Cortex of kidney (tissue), 1 donor: ENCODE data around the gene DISP1.
"Not testable (repeated sequence)": the region's sequence is repeated elsewhere in the genome, so short reads cannot be mapped to it uniquely, and the experiment has no call there.

ENCODE experiments used
- DNase-seq: peaks from one replicate; lab custom pipeline; 2025; lab: John Stamatoyannopoulos, UW

DISP1 gene

DNA sequence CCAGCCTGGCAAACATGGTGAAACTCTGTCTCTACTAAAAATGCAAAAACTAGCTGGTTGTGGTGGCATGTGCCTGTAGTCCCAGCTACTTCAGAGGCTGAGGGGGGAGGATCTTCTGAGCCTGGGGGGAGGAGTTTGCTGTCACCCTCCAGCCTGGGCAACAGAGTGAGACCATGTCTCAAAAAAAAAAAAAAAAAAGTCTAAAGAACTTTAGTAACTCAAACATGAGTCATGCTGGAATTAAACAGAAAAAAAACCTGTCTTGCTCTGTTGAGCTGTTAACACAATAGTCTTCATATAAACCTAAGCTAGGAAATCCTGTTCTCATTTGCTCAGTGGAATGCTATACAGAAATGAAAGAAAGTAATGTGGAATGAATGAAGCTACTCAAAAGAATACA is 16.7 kb upstream of the DISP1 start:
- DNase-seq = no peak

DNA sequence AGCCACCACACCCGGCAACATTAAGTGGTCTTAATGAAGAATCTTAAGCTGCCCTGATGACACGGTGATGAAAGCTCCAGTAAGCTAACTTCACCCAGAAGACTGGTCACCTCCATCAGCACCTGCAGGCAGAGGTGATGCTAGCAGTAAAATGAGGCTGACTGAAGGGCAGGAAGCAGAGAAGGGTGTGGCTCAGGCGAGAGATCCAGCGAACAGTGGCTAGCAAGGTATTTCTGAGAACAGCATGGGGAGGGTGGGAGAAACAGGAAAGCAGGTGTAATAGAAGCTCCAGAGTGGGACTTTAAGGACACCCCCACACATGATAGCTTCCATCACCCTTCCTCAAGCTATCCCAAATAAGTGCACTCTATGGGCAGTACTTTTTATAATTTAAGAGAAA is 15.9 kb upstream of the DISP1 start:
- no peak for DNase-seq

DNA sequence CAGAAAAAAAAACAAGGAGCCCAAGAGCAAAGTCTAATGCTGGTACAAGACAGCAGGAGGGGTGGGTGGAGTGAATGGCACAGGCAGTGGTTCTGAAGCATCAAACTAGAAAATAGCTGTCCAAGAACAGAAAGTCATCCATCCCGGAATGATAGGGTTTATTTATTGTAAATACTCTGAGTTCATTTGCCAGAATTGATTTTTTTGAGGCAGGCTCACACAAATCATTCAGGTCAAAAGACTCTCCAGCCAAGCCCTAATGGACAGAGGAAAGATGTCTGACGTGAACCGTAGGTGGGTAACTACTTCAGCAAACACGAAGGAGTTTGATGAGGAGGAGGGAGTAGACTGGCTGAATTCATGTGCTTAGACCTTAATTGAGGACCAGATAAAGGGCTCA is 13.8 kb upstream of the DISP1 start:
- no peak for DNase-seq

DNA sequence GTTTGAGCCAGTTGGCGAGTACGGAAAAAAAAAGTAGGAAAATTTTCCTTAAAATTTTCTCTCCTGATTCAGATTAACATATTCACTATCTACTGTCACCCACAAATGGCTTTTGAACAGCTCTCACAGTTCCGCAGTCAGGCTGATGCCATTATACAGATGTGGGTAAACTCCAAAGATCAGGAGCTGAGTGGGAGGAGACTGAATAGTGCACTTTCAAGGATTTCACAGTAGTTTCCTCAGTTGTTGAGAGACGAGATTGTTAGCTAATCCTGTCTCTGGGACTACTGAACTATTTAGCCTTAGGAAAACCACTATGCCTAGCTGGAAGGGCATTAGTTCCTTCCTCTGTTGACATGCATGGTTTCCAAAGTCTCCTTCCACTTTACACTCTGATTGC is 3.2 kb upstream of the DISP1 start:
- DNase-seq = no peak

DNA sequence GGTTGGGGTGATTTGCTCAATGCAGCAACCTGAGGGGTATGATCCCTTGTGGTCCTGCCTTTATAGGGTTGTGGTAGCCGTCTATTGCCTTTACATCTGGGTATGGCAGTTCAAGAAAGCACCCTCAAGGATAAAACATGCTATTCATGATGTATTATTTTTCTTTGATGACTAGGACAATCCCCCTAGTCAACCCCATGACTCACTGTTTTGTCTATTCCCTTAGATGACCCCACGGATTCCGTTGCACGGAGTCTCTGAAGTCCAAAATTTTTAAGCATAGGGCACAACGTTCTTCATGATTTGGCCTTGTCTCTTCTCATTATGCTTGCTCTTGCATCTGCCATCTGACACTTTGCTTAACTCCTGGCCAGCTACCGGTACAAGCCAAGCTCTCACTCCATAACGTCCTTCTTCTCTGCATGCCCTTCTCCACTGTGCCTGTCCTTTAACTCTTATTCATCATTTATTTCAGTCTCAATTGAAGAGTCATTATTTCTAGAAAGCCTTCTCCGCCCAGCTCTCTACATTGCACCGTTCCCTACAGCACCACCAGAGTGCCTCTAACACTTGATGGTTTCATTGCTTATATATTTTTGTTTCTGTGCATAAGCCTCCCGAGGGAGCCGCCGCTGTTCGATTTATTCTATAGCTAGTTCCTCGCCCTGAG is 838 bp upstream of the DISP1 start:
- no peak for DNase-seq

DNA sequence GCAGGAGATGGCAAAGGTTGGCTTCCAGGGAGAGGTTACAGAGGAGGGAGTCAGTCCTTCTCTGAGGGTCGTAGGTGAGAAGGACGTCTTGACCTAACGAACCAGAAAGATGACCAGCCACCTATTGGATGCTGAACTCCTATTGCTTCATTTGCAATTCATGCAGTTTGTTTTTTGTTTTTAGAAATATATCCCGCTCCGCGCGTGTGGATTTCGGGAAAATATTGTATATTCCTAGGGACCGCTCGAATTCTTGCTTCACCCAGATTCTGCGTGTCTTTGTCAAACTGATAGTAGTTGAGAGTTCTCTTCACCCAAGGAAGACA is 564 bp downstream of the DISP1 start:
- no peak for DNase-seq

DNA sequence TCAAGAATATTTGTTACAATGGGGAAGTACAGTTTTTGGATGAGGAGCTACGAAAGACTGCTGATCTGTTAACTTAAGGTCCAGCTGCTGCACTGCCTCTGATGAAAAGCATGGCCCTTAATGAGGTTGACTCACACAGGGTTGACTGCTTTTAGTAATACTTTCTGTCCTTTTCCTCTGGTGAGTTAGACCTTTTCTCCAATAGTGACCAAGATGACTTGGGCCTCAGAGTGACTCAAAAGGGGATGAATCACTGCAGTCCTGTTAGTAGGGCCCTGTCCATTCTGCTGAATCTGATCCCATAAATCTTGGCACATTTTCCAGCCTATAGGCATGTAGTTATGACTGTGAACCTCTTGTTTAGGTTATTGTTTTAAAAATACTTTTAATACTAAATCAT is 2.7 kb downstream of the DISP1 start:
- DNase-seq = no peak

DNA sequence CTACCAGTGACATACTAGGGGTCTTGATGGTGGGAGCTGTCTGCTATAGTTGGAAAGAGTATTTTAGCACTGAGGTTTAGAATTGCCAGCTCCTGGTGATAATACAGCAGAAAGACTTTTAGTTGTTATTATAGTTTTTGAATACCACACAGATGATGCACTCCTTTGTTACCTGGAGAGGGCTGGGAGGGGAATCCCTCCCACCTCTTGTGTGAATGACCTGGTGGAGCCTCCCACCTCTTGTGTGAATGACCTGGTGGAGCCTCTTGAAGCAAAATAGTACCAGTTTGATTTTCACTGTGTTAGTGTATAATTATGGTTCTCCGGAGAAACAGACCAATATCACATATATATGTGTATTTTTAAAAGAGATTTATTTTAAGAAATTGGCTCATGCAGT is 3.3 kb downstream of the DISP1 start:
- no peak for DNase-seq

DNA sequence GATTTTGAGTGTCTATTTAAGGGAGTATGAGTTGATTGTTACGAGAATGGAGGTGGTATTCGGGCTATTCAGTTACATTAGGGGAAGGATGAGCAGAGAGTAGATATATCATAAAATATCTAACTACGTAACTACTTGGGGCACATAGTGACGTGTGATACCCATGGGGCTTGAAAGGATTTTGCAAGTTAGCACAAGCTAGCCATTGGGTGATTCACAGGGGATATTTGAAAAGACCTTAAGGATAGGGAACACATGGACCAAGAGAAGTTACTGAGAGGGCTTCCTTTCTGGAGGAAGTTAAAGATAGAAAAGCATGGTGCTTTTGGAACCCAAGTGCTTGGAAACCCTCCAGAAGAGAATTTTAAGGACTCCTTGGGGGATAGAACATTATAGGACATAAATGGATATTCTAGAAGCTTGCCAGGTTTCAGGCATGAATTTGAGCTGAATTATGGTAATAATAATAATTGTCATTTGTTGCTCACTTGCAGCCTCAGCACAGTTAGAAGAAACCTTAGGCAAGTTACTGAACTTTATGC is 5.4 kb downstream of the DISP1 start:
- DNase-seq = no peak

DNA sequence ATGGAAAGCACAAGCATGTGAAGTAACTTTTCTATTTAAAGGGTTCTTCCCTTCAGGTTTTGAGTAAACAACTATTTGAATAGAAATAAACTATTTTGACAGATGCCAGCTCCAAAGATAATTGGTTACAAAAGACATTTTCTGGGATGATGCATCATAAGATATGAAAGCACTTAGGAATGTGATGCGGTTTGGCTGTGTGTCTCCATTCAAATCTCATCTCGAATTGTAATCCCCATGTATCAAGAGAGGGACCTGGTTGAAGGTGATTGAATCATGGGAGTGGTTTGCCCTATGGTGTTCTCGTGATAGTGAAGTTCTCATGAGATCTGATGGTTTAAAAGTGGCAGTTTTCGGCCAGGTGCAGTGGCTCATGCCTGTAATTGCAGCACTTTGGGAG is 6.4 kb downstream of the DISP1 start:
- no peak for DNase-seq

DNA sequence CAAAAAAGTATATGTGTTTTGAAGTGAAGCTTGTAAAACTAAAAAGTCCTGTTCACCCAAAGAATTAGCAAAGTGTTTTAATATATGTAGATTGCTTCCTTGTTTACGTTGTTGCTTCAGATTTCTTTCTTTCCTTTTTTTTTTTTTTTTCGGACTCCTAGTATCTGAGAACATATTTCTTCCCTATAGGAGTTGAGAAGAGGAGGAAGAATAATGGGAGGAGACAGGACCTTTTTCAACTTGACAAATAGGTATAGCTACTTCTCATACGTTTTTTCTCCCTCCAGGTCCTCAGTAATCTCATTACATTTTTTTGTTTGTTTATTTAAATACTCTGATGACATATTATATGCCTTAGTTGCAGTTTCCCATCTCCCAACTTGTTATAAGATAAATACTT is 8.9 kb downstream of the DISP1 start:
- DNase-seq = no peak

DNA sequence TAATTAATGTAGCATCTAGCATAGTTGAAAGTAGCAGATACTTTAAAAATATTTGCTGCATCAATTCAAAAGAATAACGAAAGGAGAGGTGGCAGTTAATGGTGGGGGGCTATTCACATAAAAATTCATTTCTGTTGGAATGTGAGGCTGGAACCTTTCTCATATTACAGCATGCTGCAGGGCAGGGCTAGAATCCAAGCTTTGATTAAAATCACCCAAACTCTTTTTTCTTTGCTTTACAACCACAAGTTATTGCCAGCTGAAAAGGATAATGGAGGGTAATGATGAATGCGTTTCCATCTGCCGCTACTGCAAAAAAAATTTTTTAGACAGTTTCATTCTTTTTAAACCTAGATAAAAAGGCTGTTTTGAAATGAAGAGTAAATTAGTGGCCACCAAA is 9.8 kb downstream of the DISP1 start:
- no peak for DNase-seq

DNA sequence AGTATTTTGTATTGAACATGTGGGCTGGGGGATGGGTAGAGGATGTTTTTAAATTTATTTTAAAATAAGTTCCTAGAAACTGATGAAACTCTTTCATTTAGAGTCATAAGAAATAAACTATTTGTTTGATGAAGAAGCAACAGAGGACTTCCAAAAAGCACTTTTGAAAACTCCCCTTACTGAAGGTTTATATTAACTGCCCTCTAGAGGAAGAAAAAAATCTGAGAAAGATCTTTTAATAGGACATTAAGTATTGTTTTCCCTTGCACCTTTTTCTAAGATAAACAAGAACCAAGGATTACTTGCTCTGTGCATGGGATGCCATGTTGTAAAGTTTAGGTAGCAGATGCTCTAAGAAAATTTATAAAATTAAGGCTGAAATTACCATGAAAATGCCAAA is 14.1 kb downstream of the DISP1 start:
- DNase-seq = no peak

DNA sequence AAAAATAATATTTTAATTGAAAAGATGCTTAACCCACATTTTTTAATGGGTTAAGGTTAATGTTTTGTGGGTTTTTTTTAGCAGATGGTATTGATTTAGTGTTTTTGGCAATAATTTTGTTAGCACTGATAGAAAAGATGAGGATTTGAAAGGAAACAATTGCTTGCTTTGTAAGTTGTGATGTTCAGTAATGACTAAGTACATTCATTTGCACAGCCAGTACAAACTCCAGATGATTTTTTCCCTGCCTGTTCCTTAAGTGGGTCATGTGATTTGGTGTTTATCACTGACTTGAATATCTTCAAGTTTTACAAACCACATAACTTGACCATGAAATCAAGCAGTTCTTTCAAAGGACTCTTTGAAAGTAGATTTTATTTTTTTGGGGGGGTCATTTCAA is 15.0 kb downstream of the DISP1 start:
- DNase-seq = no peak

DNA sequence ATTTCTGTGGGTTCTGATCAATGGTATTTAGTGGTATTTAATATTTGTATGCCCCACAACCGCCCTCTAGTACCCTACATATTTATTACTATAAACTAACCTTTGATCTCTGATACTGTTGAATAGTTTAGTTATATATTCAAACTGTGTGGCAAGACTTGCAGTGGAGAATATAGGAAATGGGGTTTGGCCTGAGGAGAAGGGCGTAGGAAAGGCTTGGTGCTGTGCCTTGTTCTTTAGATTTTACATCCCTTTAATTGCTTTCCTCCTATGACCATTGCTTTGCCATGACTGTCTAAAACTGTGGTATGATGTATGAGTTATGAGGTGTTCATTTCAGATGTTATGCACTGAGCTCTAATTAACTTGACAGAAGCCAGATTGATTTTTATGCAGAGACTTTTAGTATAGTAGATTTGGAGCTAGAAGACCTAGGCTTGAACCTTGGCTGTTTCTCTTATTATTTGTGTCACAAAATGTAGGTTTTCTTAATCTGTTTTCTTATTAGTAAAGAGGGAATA is 18.6 kb downstream of the DISP1 start:
- DNase-seq = no peak

DNA sequence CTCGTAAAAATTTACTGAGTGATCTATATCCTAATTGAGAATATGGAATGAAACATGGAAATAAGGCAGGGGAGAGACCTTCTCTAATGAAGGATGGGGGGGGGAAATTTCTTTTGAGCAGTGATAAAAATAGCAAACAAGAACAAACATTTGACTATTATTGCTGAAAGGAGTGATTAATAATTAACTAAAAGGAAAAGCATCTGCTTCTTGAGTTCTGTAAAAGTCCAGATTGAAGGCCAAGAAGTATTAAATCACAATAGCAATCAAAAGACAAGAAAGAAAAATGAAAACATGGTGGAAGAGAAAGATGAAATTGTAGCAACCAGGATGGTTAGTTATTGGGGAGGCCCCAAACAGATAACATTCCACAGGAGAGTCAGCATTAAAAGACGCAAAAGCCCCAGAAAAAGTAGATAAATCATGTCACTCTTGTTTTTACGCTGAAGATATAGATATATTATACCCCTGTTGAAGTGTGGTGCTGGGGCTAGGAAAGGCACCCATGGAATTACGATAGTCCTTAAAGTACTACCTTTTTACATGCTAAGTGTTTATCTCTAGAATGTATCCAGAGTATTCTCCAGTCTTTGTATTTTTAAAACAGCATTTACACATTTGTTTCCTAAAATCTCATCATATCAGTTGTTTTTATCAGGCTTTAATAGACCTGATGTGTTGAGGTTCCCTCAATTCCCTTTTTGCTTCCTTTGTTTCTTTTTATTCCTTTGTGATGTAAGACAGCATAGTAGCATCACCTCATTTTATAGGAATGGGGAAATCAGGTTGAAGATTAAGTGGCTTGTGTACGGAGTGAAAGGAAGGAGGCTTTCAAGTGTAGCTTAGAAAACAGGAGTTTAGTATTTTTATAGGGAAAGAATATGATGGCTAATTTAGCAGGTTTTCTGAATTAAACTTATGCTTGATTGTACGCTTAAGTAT is 28.9 kb downstream of the DISP1 start:
- no peak for DNase-seq

DNA sequence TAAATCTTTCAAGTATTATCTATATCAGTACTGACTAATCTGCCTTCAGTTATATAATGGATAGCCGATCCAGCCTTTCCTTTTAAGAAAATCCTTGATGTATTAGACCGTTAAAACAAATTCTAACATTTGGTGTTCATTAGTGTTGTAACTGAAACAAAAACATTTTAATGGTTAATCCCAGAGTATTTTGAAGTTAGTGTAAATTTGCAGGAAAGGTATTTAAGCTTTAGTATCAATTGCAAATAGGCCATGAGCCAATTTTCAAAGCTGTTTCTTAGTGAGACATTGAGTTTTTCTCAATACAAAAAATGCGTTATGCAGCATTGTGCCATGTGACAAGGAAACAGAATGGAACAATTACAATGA is 29.6 kb downstream of the DISP1 start:
- no peak for DNase-seq

DNA sequence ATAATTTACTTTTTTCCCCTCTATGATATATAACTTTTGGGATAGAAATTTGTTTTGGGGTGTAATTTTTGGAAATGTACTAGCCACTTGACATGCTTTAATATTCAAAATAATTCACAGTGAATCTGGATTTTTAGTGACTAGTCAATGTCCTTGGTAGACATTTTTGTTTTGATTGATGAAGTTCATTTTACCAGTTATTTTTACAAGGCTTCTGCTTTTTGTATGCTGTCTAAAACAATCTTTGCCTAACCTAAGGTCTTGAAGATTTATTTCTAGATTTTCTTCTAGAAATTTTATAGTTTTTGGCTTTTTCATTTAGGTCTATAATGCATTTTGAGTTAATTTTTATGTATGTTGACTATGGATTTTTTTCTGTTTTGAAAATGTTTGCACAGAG is 30.9 kb downstream of the DISP1 start:
- no peak for DNase-seq

DNA sequence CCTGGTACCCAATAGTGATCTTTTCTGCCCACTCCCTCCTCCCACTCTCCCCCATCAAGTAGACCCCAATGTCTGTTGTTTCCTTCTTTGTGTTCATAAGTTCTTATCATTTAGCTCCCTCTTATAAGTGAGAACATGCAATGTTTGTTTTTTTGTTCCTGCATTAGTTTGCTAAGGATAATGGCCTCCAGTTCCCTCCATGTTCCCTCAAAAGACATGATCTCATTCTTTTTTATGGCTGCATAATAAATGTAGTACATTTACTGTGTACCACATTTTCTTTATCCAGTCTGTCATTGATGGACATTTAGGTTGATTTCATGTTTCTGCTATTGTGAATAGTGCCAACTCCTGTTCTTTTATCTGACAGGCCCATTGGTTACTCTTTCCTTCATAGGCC is 35.7 kb downstream of the DISP1 start:
- not testable (repeated sequence) for DNase-seq

DNA sequence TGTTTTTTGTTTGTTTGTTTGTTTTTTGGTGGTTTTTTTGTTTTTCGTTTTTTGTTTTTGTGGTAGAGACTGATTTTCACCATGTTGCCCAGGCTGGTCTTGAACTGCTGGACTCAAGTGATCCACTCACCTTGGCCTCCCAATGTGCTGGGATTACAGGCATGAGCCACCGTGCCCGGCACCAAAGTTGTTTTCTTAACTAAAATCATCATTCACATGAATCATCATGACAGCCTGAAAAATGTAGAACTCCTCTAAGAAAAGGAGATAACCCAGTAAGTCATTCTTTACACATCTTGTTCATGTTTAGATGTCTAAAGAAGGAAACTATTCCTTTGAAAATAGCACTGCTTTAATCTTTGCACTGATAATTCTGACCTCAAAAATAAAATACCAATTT is 37.5 kb downstream of the DISP1 start:
- DNase-seq = no peak

DNA sequence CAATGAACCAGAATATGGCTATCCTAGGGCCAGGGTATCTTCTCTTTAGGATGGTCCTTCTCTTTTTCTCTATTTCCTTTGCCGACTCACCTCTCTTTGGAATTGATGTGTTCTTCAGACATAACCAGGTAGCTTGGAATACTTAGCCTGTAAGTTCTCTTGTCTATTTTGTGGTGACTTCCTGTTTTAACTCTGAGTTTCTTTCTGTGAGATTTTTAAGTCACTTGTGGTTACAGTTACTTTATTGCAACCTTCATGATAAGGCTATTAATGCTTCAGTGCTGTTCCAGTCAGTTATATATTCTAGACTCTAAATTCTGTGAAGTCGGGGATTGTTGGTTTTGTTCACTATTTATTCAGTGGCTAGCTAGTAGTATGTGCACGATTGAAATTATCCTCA is 46.2 kb downstream of the DISP1 start:
- DNase-seq = no peak
